Ovary (tissue), 3 donors: Measurements from ENCODE around the gene ARL11.

ENCODE experiments used
- CTCF ChIP-seq, 3 donors: fragments of 450-650 bp in 2 of 3; fragments of 200-600 bp in 1 of 3; IDR thresholded peaks; one replicate each; pipeline versions ENCODE4 v1.5.1 to v1.8.0; 2016 to 2022; ENCODE audit warnings: antibody characterized with exemption in 3 of 3, mild to moderate bottlenecking in 1 of 3
- EP300 ChIP-seq: sonication (generic); formaldehyde crosslinking; IDR thresholded peaks from one replicate; pipeline ENCODE4 v1.6.1; 2017; ENCODE audit warnings: antibody characterized with exemption
- POLR2A ChIP-seq: fragments of 450-650 bp; IDR thresholded peaks from one replicate; pipeline ENCODE4 v1.6.1; 2017; ENCODE audit warnings: antibody characterized with exemption, mild to moderate bottlenecking, moderate library complexity
- donor health status: DM: no; HTN: no; CAD: no.

GRCh38 chr13:49653478-49653877, 25.2 kb downstream of the ARL11 start:
- no peak for TF ChIP-seq CTCF (IDR thresholded peaks at IDR 0.05)
- TF ChIP-seq POLR2A: no peak
- TF ChIP-seq EP300: no peak
